Uterus (tissue), 4 donors: ENCODE measurements around the gene ADCY7. TPM values are rescaled to one million over a fixed set of nuclear protein-coding genes. Genes with fewer than 3 reads are reported as not detected.

Source experiments
- DNase-seq, 2 donors: peaks; one replicate each; pipeline ENCODE4 v3.0.0-alpha.2; 2019 to 2020
- H3K27ac ChIP-seq, 2 donors: fragments of 200-600 bp; sonication (generic); 1 replicate in 1 of 2; 2 replicates in 1 of 2; pipeline ENCODE4 v1.5.1; 2016 to 2018
- H3K27me3 ChIP-seq, 2 donors: fragments of 200-600 bp; sonication (generic); one replicate each; pipeline ENCODE4 v1.5.1; 2018 to 2019; ENCODE audit warnings: control low read depth in 1 of 2
- H3K36me3 ChIP-seq, 2 donors: fragments of 200-600 bp; sonication (generic); one replicate each; pipeline ENCODE4 v1.5.1; 2019; ENCODE audit warnings: control low read depth in 1 of 2
- H3K4me1 ChIP-seq, 2 donors: fragments of 200-600 bp; sonication (generic); one replicate each; pipeline ENCODE4 v1.5.1; 2018 to 2019; ENCODE audit warnings: control low read depth in 1 of 2
- H3K4me3 ChIP-seq, 2 donors: fragments of 200-600 bp; sonication (generic); 1 replicate in 1 of 2; 2 replicates in 1 of 2; pipeline ENCODE4 v1.5.1; 2018 to 2019; ENCODE audit warnings: mild to moderate bottlenecking in 1 of 2
- H3K9me3 ChIP-seq, 2 donors: fragments of 200-600 bp; sonication (generic); one replicate each; pipeline ENCODE4 v1.5.1; 2019; ENCODE audit warnings: control low read depth in 1 of 2
- CTCF ChIP-seq, 4 experiments: fragments of 200-600 bp in 2 of 4; fragments of 450-650 bp in 2 of 4; sonication (generic) in 2 of 4; IDR thresholded peaks; one replicate each; pipeline ENCODE4 v1.5.1; 2016 to 2019; ENCODE audit warnings: antibody characterized with exemption in 4 of 4, mild to moderate bottlenecking in 2 of 4, moderate library complexity in 1 of 4
- POLR2A ChIP-seq, 2 donors: fragments of 450-650 bp; IDR thresholded peaks; one replicate each; pipeline ENCODE4 v1.6.1; 2016; ENCODE audit warnings: antibody characterized with exemption in 2 of 2, mild to moderate bottlenecking in 1 of 2, moderate library complexity in 1 of 2
- intact Hi-C: fragments of 100-400 bp; cut with DNase I; formaldehyde crosslinking; loops from one replicate; pipeline ENCODE4 v1.15.1; 2023; ENCODE audit warnings: low total_unique reads
- total RNA-seq, 4 donors: library from RNA; depleted of rRNA in 3 of 4; stranded (reverse); fragments of >200 nt in 3 of 4; gene quantifications; one replicate each; pipeline versions ENCODE4 v1.1.0 to v1.2.4, GENCODE V29; 2014 to 2023
- donor health status: DM: yes; HTN: yes; CAD: no.

ADCY7 gene
- total RNA-seq, 4 donors from 2014 or later: 3.3 to 25.9 (median 6.6) TPM

- Histone ChIP-seq H3K27ac (no peak overlapping the region), H3K4me3 (no peak overlapping the region), H3K9me3 (no peaks in the 10 kb centered on the region), H3K4me1 (no peaks in the 10 kb centered on the region), H3K36me3 (no peaks in the 10 kb centered on the region), H3K27me3 (no peaks in the 10 kb centered on the region)
- intact Hi-C loops: no loop called here
- DNase-seq: peak in 1 of 2 donors; percentile 10
- TF ChIP-seq CTCF (IDR thresholded peaks at IDR 0.05) (no peak), POLR2A (IDR thresholded peaks at IDR 0.05) (no peak)
Observed at GRCh38 chr16:50305441-50306061, 39.2 kb downstream of the ADCY7 start.

GRCh38 chr16:50306287-50306686 is 39.9 kb downstream of the ADCY7 start:
- Histone ChIP-seq H3K4me3 (no peak overlapping the region), H3K9me3 (no peaks in the 10 kb centered on the region), H3K4me1 (no peaks in the 10 kb centered on the region), H3K36me3 (no peaks in the 10 kb centered on the region), H3K27me3 (no peaks in the 10 kb centered on the region), H3K27ac (no peak overlapping the region)
- intact Hi-C loops: no loop called here
- DNase-seq: peak in 1 of 2 donors; percentile 8
- TF ChIP-seq CTCF (IDR thresholded peaks at IDR 0.05) (no peak), POLR2A (IDR thresholded peaks at IDR 0.05) (no peak)

- Histone ChIP-seq H3K27me3 (no peaks in the 10 kb centered on the region), H3K4me3 (no peak overlapping the region), H3K36me3 (no peaks in the 10 kb centered on the region), H3K9me3 (no peaks in the 10 kb centered on the region), H3K4me1 (no peaks in the 10 kb centered on the region), H3K27ac (no peak overlapping the region)
- intact Hi-C loops: no loop called here
- peak in 1 of 2 donors; percentile 12 for DNase-seq
- TF ChIP-seq POLR2A (IDR thresholded peaks at IDR 0.05) (no peak), CTCF (IDR thresholded peaks at IDR 0.05) (no peak)
Observed at GRCh38 chr16:50308237-50308965, 42.0 kb downstream of the ADCY7 start.

- intact Hi-C loops: no loop called here
- no peak overlapping the region for H3K27ac ChIP-seq
- no peak overlapping the region for H3K4me3 ChIP-seq
- H3K36me3 ChIP-seq: no peaks in the 10 kb centered on the region
- no peaks in the 10 kb centered on the region for H3K4me1 ChIP-seq
- no peaks in the 10 kb centered on the region for H3K9me3 ChIP-seq
- H3K27me3 ChIP-seq: no peaks in the 10 kb centered on the region
- no peak for TF ChIP-seq POLR2A (IDR thresholded peaks at IDR 0.05)
- no peak for TF ChIP-seq CTCF (IDR thresholded peaks at IDR 0.05)
- no peak for DNase-seq
Observed at GRCh38 chr16:50309156-50309526, 42.8 kb downstream of the ADCY7 start.

GRCh38 chr16:50309527-50310307 is 43.4 kb downstream of the ADCY7 start:
- TF ChIP-seq POLR2A (IDR thresholded peaks at IDR 0.05) (no peak), CTCF (IDR thresholded peaks at IDR 0.05) (no peak)
- intact Hi-C loops: no loop called here
- no peaks in the 10 kb centered on the region for H3K4me1 ChIP-seq
- no peaks in the 10 kb centered on the region for H3K36me3 ChIP-seq
- DNase-seq: no peak
- H3K27me3 ChIP-seq: no peaks in the 10 kb centered on the region
- H3K4me3 ChIP-seq: no peak overlapping the region
- no peak overlapping the region for H3K27ac ChIP-seq
- H3K9me3 ChIP-seq: no peaks in the 10 kb centered on the region
